ENCODE data around the gene RHEX.

The RHEX gene

DNA sequence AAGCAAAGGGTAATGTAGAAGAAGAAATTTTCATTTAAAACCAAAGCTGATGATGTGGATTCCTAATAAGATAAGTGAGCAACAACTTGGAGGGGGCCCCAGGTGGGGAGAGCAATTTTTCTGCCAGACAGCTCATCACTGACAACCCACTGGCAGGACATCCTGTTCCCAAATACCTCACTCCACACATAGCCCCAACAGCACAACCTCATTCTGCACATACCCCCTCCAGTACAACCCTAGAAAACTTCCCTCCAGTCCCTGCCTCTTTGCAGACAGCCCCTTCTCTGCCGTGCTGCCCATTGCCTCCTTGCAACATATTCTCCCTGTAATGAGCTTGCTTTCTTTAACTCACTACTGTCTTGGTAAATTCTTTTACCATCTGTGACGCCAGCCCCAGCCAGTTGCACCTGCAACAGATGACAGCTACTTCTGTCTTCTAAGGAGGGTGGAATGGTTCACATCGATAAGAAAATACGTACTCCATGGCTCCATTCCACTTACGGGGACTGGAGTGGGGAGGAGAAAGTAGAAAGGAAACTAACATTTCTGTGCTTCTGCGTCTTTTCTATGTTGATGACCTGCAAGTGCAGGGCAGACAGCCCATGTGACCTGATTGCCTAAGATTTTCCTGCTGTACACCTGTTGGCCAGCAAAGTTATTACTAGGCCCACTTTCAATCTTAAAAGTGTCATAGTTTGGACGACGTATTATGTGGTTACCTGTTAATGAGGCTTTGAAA is 14.7 kb downstream of the RHEX start:
- TF ChIP-seq, protein P1, sequence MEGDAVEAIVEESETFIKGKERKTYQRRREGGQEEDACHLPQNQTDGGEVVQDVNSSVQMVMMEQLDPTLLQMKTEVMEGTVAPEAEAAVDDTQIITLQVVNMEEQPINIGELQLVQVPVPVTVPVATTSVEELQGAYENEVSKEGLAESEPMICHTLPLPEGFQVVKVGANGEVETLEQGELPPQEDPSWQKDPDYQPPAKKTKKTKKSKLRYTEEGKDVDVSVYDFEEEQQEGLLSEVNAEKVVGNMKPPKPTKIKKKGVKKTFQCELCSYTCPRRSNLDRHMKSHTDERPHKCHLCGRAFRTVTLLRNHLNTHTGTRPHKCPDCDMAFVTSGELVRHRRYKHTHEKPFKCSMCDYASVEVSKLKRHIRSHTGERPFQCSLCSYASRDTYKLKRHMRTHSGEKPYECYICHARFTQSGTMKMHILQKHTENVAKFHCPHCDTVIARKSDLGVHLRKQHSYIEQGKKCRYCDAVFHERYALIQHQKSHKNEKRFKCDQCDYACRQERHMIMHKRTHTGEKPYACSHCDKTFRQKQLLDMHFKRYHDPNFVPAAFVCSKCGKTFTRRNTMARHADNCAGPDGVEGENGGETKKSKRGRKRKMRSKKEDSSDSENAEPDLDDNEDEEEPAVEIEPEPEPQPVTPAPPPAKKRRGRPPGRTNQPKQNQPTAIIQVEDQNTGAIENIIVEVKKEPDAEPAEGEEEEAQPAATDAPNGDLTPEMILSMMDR (conservative IDR thresholded peaks at IDR 0.05): no peak
- no peak overlapping the region for H3K27ac ChIP-seq

DNA sequence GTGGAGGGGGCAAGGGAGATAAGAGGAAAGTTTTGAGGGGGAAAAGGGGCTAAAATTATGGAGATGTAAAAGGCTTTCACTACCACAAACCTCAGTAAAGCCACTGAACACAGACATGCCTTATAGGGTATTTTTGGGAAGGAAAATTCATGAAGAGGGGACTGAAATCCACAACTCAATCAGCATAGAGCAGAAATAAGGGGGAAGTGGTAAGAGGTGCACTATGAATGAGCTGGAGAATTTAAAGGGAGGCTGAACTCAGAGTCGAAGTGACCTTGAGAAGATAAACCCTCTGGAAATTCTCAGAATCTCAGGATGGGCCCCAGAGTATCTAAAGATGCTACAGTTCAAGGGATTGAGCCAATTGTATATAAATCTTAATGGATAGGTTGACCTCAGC is 15.3 kb downstream of the RHEX start:
- TF ChIP-seq, protein P1 (conservative IDR thresholded peaks at IDR 0.05): no peak
- no peak overlapping the region for H3K27ac ChIP-seq

DNA sequence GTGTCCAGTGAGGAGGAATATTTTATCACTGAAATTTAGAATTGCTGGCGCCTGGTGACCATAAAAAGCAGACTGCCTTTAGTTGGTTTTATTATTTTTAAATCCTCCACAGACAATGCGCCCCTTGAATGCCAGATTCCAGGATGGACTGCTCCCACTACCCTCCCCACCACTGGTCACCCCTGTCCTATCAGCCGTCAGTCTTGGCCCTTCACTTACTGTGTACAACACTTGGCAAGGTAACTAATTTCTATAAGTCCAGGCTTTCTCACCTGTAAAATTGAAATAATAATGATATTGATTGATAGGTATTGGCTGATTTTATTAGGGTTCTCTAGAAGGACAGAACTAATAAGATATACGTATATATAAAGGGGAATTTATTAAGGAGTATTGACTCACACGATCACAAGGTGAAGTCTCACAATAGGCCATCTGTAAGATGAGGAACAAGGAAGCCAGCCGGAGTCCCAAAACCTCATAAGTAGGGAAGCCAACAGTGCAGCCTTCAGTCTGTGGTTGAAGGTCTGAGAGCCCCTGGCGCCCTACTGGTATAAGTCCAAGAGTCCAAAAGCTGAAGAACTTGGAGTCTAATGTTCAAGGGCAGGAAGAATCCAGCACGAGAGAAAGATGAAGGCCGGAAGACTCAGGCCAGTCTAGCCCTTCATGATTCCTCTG is 17.8 kb downstream of the RHEX start:
- no peak overlapping the region for H3K27ac ChIP-seq
- TF ChIP-seq, protein P1 (conservative IDR thresholded peaks at IDR 0.05): no peak

DNA sequence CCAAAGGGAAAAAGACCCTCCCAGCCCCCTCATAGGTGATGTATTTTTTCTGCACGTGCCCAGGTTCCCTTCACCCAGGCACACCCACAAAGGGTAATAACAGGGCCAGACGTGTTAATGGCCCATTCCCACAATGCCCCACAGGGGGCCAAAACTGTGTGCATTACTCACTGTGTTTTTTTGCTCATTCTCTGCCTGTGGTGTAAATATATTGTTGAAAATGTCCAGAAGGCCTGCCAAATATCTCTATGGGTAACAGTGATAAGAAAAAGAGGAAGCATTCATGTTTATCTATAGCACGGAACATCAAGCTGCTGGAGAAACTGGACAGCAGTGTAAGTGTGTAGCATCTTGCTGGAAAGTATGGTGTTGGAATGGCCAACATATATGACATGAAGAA is 21.9 kb downstream of the RHEX start:
- TF ChIP-seq, protein P1 (conservative IDR thresholded peaks at IDR 0.05): no peak
- no peak overlapping the region for H3K27ac ChIP-seq

DNA sequence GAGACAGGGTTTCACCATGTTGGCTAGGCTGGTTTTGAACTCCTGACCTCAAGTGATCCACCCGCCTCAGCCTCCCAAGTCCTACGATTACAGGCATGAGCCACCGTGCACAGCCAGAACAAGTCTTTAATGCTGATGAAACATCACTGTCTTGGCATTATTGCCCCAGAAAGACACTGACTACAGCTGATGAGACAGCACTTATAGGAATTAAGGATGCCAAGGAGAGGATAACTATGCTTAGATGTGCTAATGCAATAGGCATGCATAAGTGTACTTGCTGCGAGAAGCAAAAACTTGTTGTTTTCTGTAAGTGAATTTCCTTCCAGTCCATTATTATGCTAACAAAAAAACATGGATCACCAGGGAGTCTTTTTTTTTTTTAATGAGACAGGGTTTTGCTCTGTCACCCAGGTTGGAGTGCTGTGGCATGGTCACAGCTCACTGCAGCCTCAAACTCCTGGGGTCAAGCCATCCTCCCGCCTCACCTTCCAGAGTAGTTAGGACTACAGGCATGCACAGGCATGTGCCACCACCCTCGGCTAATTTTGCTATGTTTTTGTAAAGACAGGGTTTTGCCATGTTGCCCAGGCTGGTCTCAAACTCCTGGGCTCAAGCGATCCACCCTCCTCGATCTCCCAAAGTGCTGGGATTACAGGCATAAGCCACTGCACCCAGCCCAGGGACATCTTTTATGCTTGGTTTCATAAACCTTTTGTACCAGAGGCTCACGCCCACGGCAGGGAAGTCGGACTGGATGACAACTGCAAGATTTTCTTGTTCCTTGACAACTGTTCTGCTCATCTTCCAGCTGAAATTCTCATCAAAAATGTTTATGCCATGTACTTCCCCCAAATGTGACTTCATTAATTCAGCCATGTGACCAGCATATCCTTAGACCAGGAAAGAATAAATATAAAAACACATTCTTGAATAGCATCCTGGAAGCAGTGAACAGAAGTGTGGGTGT is 23.1 kb downstream of the RHEX start:
- no peak overlapping the region for H3K27ac ChIP-seq
- TF ChIP-seq, protein P1 (conservative IDR thresholded peaks at IDR 0.05): no peak

DNA sequence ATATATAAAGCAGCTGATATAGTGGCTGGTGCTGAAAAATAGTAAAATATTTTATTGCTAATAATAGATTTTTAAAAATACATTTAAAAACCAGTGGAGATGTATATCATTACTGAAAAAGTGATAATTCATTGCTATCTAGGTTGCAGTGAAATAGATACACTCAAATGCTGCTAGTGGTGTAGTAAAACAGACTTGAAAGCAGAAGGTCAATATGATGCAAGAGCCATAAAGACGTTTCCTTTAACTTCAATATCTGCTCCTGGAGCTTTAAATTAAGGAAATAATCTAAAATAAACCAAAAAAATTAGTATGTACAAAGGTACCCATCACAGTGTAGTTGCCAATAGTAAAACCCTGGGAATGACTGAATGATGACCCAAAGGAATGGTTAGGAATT is 26.2 kb downstream of the RHEX start:
- TF ChIP-seq, protein P1 (conservative IDR thresholded peaks at IDR 0.05): no peak
- no peak overlapping the region for H3K27ac ChIP-seq

Measured in VCaP (cell line).